GM23338 (cell line): ENCODE data around the gene HIVEP3. TPM values are rescaled to one million over a fixed set of nuclear protein-coding genes. Genes with fewer than 3 reads are reported as not detected.

Source experiments
- ATAC-seq: fragments of 200-7000 bp; cut with Tn5 transposase; 3 replicates; pipeline ENCODE4 v1.9.1; 2020
- DNase-seq: peaks from one replicate; pipeline ENCODE4 v3.0.0-alpha.2; 2015; ENCODE audit warnings: low spot score
- H2AFZ ChIP-seq: fragments of 200-600 bp; sonication (generic); 2 replicates; pipeline ENCODE4 v1.8.0; 2016; ENCODE audit warnings: antibody characterized with exemption, mild to moderate bottlenecking, moderate library complexity
- H3F3A ChIP-seq: fragments of 200-600 bp; sonication (generic); replicated peaks from 2 replicates; pipeline ENCODE4 v1.8.0; 2017; ENCODE audit warnings: antibody characterized with exemption, mixed run types, low read depth
- H3K27ac ChIP-seq: fragments of 200-600 bp; sonication (generic); 2 replicates; pipeline ENCODE4 v1.6.1; 2016; ENCODE audit warnings: low read depth
- H3K27me3 ChIP-seq: fragments of 200-600 bp; sonication (generic); 2 replicates; pipeline ENCODE4 v1.8.0; 2016; ENCODE audit warnings: mild to moderate bottlenecking, mixed run types, moderate library complexity; ENCODE audit not compliant: insufficient read depth
- H3K36me3 ChIP-seq: fragments of 200-600 bp; sonication (generic); 2 replicates; pipeline ENCODE4 v1.8.0; 2016; ENCODE audit warnings: mild to moderate bottlenecking; ENCODE audit not compliant: insufficient read depth
- H3K4me1 ChIP-seq: fragments of 200-600 bp; sonication (generic); 2 replicates; pipeline ENCODE4 v1.8.0; 2016; ENCODE audit warnings: mild to moderate bottlenecking, moderate library complexity; ENCODE audit not compliant: insufficient read depth
- H3K4me2 ChIP-seq: fragments of 200-600 bp; sonication (generic); 2 replicates; pipeline ENCODE4 v1.7.1; 2017; ENCODE audit warnings: mixed run types
- H3K4me3 ChIP-seq: fragments of 200-600 bp; sonication (generic); 2 replicates; pipeline ENCODE4 v1.6.1; 2016; ENCODE audit warnings: mixed run types
- H3K79me2 ChIP-seq: fragments of 200-600 bp; sonication (generic); replicated peaks from 2 replicates; pipeline ENCODE4 v1.8.0; 2017; ENCODE audit warnings: mild to moderate bottlenecking; ENCODE audit not compliant: insufficient read depth
- H3K9me2 ChIP-seq: fragments of 200-600 bp; sonication (generic); 2 replicates; pipeline ENCODE4 v1.8.0; 2017; ENCODE audit not compliant: insufficient read depth
- H4K20me1 ChIP-seq: fragments of 200-600 bp; sonication (generic); replicated peaks from 2 replicates; pipeline ENCODE4 v1.8.0; 2017; ENCODE audit warnings: mild to moderate bottlenecking; ENCODE audit not compliant: insufficient read depth
- H3K27ac Mint-ChIP-seq: 2 replicates; pipeline ENCODE4 v1.8.0; 2020; ENCODE audit warnings: inconsistent platforms, mild to moderate bottlenecking, moderate library complexity, mixed read lengths
- H3K27me3 Mint-ChIP-seq: 3 replicates; pipeline ENCODE4 v1.8.0; 2022; ENCODE audit warnings: low read depth, mild to moderate bottlenecking, moderate library complexity, mixed read lengths, inconsistent platforms; ENCODE audit not compliant: insufficient read depth, poor library complexity
- H3K36me3 Mint-ChIP-seq: 3 replicates; pipeline ENCODE4 v1.8.0; 2021; ENCODE audit warnings: low read depth, mild to moderate bottlenecking, inconsistent platforms, moderate library complexity, mixed read lengths
- H3K4me1 Mint-ChIP-seq: 3 replicates; pipeline ENCODE4 v1.8.0; 2020; ENCODE audit warnings: mild to moderate bottlenecking, inconsistent platforms, mixed read lengths
- H3K4me3 Mint-ChIP-seq: 3 replicates; pipeline ENCODE4 v1.8.0; 2021; ENCODE audit warnings: moderate library complexity, mild to moderate bottlenecking, inconsistent platforms, mixed read lengths
- H3K9me3 Mint-ChIP-seq: 3 replicates; pipeline ENCODE4 v1.8.0; 2020; ENCODE audit warnings: moderate library complexity, mild to moderate bottlenecking, inconsistent platforms, mixed read lengths
- CREB1 ChIP-seq: fragments of 250-450 bp; sonication (Bioruptor Pico); IDR thresholded peaks from 2 replicates; pipeline ENCODE4 v1.5.0; 2020; ENCODE audit warnings: low read depth, mild to moderate bottlenecking, moderate library complexity
- EZH2 ChIP-seq: fragments of 200-600 bp; sonication (generic); IDR thresholded peaks from one replicate; pipeline ENCODE4 v1.8.0; 2017; ENCODE audit warnings: antibody characterized with exemption, mild to moderate bottlenecking, low read depth; ENCODE audit not compliant: unreplicated experiment
- EZH2phosphoT487 ChIP-seq: fragments of 200-600 bp; sonication (generic); IDR thresholded peaks from one replicate; pipeline ENCODE4 v1.8.1; 2018; ENCODE audit warnings: antibody characterized with exemption; ENCODE audit not compliant: unreplicated experiment
- JUNB ChIP-seq: IDR thresholded peaks from one replicate; pipeline ENCODE4 v1.6.1; 2016; ENCODE audit warnings: antibody characterized with exemption; ENCODE audit not compliant: unreplicated experiment
- NANOG ChIP-seq: IDR thresholded peaks from 2 replicates; pipeline ENCODE4 v1.6.1; 2016; ENCODE audit warnings: antibody characterized with exemption, borderline replicate concordance
- POLR2AphosphoS5 ChIP-seq: IDR thresholded peaks from 2 replicates; pipeline ENCODE4 v1.6.1; 2016; ENCODE audit warnings: antibody characterized with exemption, low read depth
- REST ChIP-seq: IDR thresholded peaks from one replicate; pipeline ENCODE4 v1.6.1; 2018; ENCODE audit warnings: antibody characterized with exemption; ENCODE audit not compliant: unreplicated experiment
- STAT1 ChIP-seq: IDR thresholded peaks from one replicate; pipeline ENCODE4 v1.6.1; 2016; ENCODE audit warnings: antibody characterized with exemption; ENCODE audit not compliant: unreplicated experiment
- ZNF114 ChIP-seq: fragments of 250-450 bp; sonication (Bioruptor Pico); IDR thresholded peaks from 2 replicates; pipeline ENCODE4 v1.5.0; 2020; ENCODE audit warnings: mild to moderate bottlenecking, moderate library complexity
- ZNF331 ChIP-seq: fragments of 250-450 bp; sonication (Bioruptor Pico); IDR thresholded peaks from 2 replicates; pipeline ENCODE4 v1.5.0; 2020; ENCODE audit warnings: low read depth, mild to moderate bottlenecking, moderate library complexity
- ZNF462 ChIP-seq: fragments of 250-450 bp; sonication (Bioruptor Pico); IDR thresholded peaks from 2 replicates; pipeline ENCODE4 v1.5.0; 2020; ENCODE audit warnings: mild to moderate bottlenecking, moderate library complexity
- polyA plus RNA-seq: library from polyadenylated mRNA; unstranded; fragments of >200 nt; fragmentation: Nextera tagmentation; extraction: Ambion mirVana; gene quantifications from 2 replicates; pipeline ENCODE4 v1.2.1, GENCODE V29; 2016
- total RNA-seq: library from RNA; depleted of rRNA; stranded (reverse); fragments of >200 nt; shearing (Covaris generic); gene quantifications from 2 replicates; pipeline ENCODE4 v1.2.3, GENCODE V29; 2014
- TF ChIP-seq, protein P1 (sequence below), 2 experiments: fragments of 200-600 bp in 1 of 2; sonication (generic) in 1 of 2; conservative IDR thresholded peaks; 2 replicates each; pipeline versions ENCODE4 v1.5.1 to v1.6.1; 2016 to 2017; ENCODE audit warnings: antibody characterized with exemption in 2 of 2, low read depth in 2 of 2, mild to moderate bottlenecking in 2 of 2, moderate library complexity in 1 of 2
- TF ChIP-seq, protein P2 (sequence below): IDR thresholded peaks from 2 replicates; pipeline ENCODE4 v1.6.1; 2016; ENCODE audit warnings: antibody characterized with exemption

Gene HIVEP3
- total and polyA plus RNA-seq, 2 experiments from 2014 or later: 0.14 to 0.24 TPM

DNA sequence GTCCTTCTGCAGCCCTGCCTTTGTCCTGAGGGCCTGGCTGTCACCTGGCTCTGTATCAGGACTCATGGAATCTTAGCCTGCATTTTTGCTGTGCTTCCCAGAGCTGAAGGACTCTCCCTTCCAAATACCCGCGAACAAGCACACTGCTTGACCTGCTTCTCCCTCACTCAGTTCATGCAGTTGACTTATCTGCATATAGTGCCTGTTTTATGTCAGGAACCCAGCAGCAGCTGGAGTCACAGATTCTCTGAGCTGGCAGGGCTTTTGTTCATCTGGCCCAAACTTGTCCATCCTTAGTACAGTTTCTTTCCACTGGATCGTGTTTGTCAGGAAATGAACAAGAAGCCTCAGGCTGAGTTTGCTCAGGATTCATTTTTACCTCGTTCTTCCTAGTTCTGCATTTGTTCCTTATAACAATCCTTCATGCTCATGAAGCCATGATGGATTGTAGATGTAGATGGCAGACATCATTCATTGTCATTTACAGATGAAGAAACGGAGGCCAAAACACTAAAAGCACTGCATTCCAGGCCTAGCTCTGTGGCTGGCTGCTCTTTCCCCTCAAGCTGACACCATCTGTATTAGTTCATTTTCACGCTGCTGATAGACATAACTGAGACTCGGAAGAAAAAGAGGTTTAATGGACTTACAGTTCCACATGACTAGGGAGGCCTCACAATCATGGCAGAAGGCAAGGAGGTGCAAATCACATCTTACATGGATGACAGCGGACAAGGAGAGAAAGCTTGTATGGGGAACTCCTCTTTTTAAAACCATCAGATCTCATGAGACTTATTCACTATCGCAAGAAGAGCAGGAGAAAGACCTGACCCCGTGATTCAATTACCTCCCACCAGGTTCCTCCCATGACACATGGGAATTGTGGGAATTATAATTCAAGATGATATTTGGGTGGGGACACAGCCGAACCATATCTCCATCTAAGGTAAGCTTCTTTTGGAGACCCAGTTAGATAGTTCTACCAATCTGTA, 150.9 kb downstream of the HIVEP3 start:
- H3K79me2 ChIP-seq: no peaks in the 10 kb centered on the region
- H3K4me1 ChIP-seq: no peaks in the 10 kb centered on the region
- no peak overlapping the region for H3K4me2 ChIP-seq
- no peak overlapping the region for H3K4me3 ChIP-seq
- Mint-ChIP-seq H3K27me3 (no peaks in the 10 kb centered on the region), H3K27ac (no peak overlapping the region), H3K4me1 (peaks cover 9% of the 10 kb centered on the region), H3K36me3 (no peaks in the 10 kb centered on the region), H3K9me3 (peaks cover 8% of the 10 kb centered on the region), H3K4me3 (no peak overlapping the region)
- no peaks in the 10 kb centered on the region for H4K20me1 ChIP-seq
- no peaks in the 10 kb centered on the region for H3K36me3 ChIP-seq
- no peak for DNase-seq
- 0 out of 2 replicates have a peak, but pooled peaks cover 2% of the 10 kb centered on the region for H3K9me2 ChIP-seq
- no peaks in the 10 kb centered on the region for H3K27me3 ChIP-seq
- no peak overlapping the region for H3K27ac ChIP-seq
- H2AFZ ChIP-seq: no peak overlapping the region
- H3F3A ChIP-seq: no peaks in the 10 kb centered on the region
- no peak for TF ChIP-seq POLR2AphosphoS5
- TF ChIP-seq STAT1: no peak
- TF ChIP-seq, protein P1, sequence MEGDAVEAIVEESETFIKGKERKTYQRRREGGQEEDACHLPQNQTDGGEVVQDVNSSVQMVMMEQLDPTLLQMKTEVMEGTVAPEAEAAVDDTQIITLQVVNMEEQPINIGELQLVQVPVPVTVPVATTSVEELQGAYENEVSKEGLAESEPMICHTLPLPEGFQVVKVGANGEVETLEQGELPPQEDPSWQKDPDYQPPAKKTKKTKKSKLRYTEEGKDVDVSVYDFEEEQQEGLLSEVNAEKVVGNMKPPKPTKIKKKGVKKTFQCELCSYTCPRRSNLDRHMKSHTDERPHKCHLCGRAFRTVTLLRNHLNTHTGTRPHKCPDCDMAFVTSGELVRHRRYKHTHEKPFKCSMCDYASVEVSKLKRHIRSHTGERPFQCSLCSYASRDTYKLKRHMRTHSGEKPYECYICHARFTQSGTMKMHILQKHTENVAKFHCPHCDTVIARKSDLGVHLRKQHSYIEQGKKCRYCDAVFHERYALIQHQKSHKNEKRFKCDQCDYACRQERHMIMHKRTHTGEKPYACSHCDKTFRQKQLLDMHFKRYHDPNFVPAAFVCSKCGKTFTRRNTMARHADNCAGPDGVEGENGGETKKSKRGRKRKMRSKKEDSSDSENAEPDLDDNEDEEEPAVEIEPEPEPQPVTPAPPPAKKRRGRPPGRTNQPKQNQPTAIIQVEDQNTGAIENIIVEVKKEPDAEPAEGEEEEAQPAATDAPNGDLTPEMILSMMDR (conservative IDR thresholded peaks at IDR 0.05; ENCODE audit: low read depth in 2 of 2): no peak
- no peak for TF ChIP-seq CREB1 (CRISPR knock-in tag)
- no peak for TF ChIP-seq JUNB
- no peak for TF ChIP-seq EZH2
- no peak for TF ChIP-seq EZH2phosphoT487
- TF ChIP-seq, protein P2, sequence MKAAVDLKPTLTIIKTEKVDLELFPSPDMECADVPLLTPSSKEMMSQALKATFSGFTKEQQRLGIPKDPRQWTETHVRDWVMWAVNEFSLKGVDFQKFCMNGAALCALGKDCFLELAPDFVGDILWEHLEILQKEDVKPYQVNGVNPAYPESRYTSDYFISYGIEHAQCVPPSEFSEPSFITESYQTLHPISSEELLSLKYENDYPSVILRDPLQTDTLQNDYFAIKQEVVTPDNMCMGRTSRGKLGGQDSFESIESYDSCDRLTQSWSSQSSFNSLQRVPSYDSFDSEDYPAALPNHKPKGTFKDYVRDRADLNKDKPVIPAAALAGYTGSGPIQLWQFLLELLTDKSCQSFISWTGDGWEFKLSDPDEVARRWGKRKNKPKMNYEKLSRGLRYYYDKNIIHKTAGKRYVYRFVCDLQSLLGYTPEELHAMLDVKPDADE: no peak
- TF ChIP-seq ZNF114 (CRISPR knock-in tag): no peak
- TF ChIP-seq NANOG: no peak
- TF ChIP-seq REST: no peak
- no peak for TF ChIP-seq ZNF331 (CRISPR knock-in tag)
- TF ChIP-seq ZNF462 (CRISPR knock-in tag): no peak
- no peak for ATAC-seq
